GM23338 (cell line): Measurements from ENCODE around the gene HELT. TPM values are rescaled to one million over a fixed set of nuclear protein-coding genes. Genes with fewer than 3 reads are reported as not detected.
"Not testable (repeated sequence)": the region's sequence is repeated elsewhere in the genome, so short reads cannot be mapped to it uniquely, and the experiment has no call there.

ENCODE experiments used
- ATAC-seq: fragments of 200-7000 bp; cut with Tn5 transposase; 3 replicates; pipeline ENCODE4 v1.9.1; 2020
- DNase-seq: peaks from one replicate; pipeline ENCODE4 v3.0.0-alpha.2; 2015; ENCODE audit warnings: low spot score
- H2AFZ ChIP-seq: fragments of 200-600 bp; sonication (generic); 2 replicates; pipeline ENCODE4 v1.8.0; 2016; ENCODE audit warnings: antibody characterized with exemption, mild to moderate bottlenecking, moderate library complexity
- H3F3A ChIP-seq: fragments of 200-600 bp; sonication (generic); replicated peaks from 2 replicates; pipeline ENCODE4 v1.8.0; 2017; ENCODE audit warnings: antibody characterized with exemption, mixed run types, low read depth
- H3K27ac ChIP-seq: fragments of 200-600 bp; sonication (generic); 2 replicates; pipeline ENCODE4 v1.6.1; 2016; ENCODE audit warnings: low read depth
- H3K27me3 ChIP-seq: fragments of 200-600 bp; sonication (generic); 2 replicates; pipeline ENCODE4 v1.8.0; 2016; ENCODE audit warnings: mild to moderate bottlenecking, mixed run types, moderate library complexity; ENCODE audit not compliant: insufficient read depth
- H3K36me3 ChIP-seq: fragments of 200-600 bp; sonication (generic); 2 replicates; pipeline ENCODE4 v1.8.0; 2016; ENCODE audit warnings: mild to moderate bottlenecking; ENCODE audit not compliant: insufficient read depth
- H3K4me1 ChIP-seq: fragments of 200-600 bp; sonication (generic); 2 replicates; pipeline ENCODE4 v1.8.0; 2016; ENCODE audit warnings: mild to moderate bottlenecking, moderate library complexity; ENCODE audit not compliant: insufficient read depth
- H3K4me2 ChIP-seq: fragments of 200-600 bp; sonication (generic); 2 replicates; pipeline ENCODE4 v1.7.1; 2017; ENCODE audit warnings: mixed run types
- H3K4me3 ChIP-seq: fragments of 200-600 bp; sonication (generic); 2 replicates; pipeline ENCODE4 v1.6.1; 2016; ENCODE audit warnings: mixed run types
- H3K79me2 ChIP-seq: fragments of 200-600 bp; sonication (generic); replicated peaks from 2 replicates; pipeline ENCODE4 v1.8.0; 2017; ENCODE audit warnings: mild to moderate bottlenecking; ENCODE audit not compliant: insufficient read depth
- H3K9me2 ChIP-seq: fragments of 200-600 bp; sonication (generic); 2 replicates; pipeline ENCODE4 v1.8.0; 2017; ENCODE audit not compliant: insufficient read depth
- H4K20me1 ChIP-seq: fragments of 200-600 bp; sonication (generic); replicated peaks from 2 replicates; pipeline ENCODE4 v1.8.0; 2017; ENCODE audit warnings: mild to moderate bottlenecking; ENCODE audit not compliant: insufficient read depth
- H3K27ac Mint-ChIP-seq: 2 replicates; pipeline ENCODE4 v1.8.0; 2020; ENCODE audit warnings: inconsistent platforms, mild to moderate bottlenecking, moderate library complexity, mixed read lengths
- H3K27me3 Mint-ChIP-seq: 3 replicates; pipeline ENCODE4 v1.8.0; 2022; ENCODE audit warnings: low read depth, mild to moderate bottlenecking, moderate library complexity, mixed read lengths, inconsistent platforms; ENCODE audit not compliant: insufficient read depth, poor library complexity
- H3K36me3 Mint-ChIP-seq: 3 replicates; pipeline ENCODE4 v1.8.0; 2021; ENCODE audit warnings: low read depth, mild to moderate bottlenecking, inconsistent platforms, moderate library complexity, mixed read lengths
- H3K4me1 Mint-ChIP-seq: 3 replicates; pipeline ENCODE4 v1.8.0; 2020; ENCODE audit warnings: mild to moderate bottlenecking, inconsistent platforms, mixed read lengths
- H3K4me3 Mint-ChIP-seq: 3 replicates; pipeline ENCODE4 v1.8.0; 2021; ENCODE audit warnings: moderate library complexity, mild to moderate bottlenecking, inconsistent platforms, mixed read lengths
- H3K9me3 Mint-ChIP-seq: 3 replicates; pipeline ENCODE4 v1.8.0; 2020; ENCODE audit warnings: moderate library complexity, mild to moderate bottlenecking, inconsistent platforms, mixed read lengths
- EZH2phosphoT487 ChIP-seq: fragments of 200-600 bp; sonication (generic); IDR thresholded peaks from one replicate; pipeline ENCODE4 v1.8.1; 2018; ENCODE audit warnings: antibody characterized with exemption; ENCODE audit not compliant: unreplicated experiment
- JUNB ChIP-seq: IDR thresholded peaks from one replicate; pipeline ENCODE4 v1.6.1; 2016; ENCODE audit warnings: antibody characterized with exemption; ENCODE audit not compliant: unreplicated experiment
- NANOG ChIP-seq: IDR thresholded peaks from 2 replicates; pipeline ENCODE4 v1.6.1; 2016; ENCODE audit warnings: antibody characterized with exemption, borderline replicate concordance
- POLR2AphosphoS5 ChIP-seq: IDR thresholded peaks from 2 replicates; pipeline ENCODE4 v1.6.1; 2016; ENCODE audit warnings: antibody characterized with exemption, low read depth
- ZNF114 ChIP-seq: fragments of 250-450 bp; sonication (Bioruptor Pico); IDR thresholded peaks from 2 replicates; pipeline ENCODE4 v1.5.0; 2020; ENCODE audit warnings: mild to moderate bottlenecking, moderate library complexity
- ZNF331 ChIP-seq: fragments of 250-450 bp; sonication (Bioruptor Pico); IDR thresholded peaks from 2 replicates; pipeline ENCODE4 v1.5.0; 2020; ENCODE audit warnings: low read depth, mild to moderate bottlenecking, moderate library complexity
- polyA plus RNA-seq: library from polyadenylated mRNA; unstranded; fragments of >200 nt; fragmentation: Nextera tagmentation; extraction: Ambion mirVana; gene quantifications from 2 replicates; pipeline ENCODE4 v1.2.1, GENCODE V29; 2016
- total RNA-seq: library from RNA; depleted of rRNA; stranded (reverse); fragments of >200 nt; shearing (Covaris generic); gene quantifications from 2 replicates; pipeline ENCODE4 v1.2.3, GENCODE V29; 2014
- TF ChIP-seq, protein P1 (sequence below): IDR thresholded peaks from one replicate; pipeline ENCODE4 v1.6.1; 2018; ENCODE audit warnings: antibody characterized with exemption; ENCODE audit not compliant: unreplicated experiment
- TF ChIP-seq, protein P2 (sequence below): fragments of 250-450 bp; sonication (Bioruptor Pico); IDR thresholded peaks from 2 replicates; pipeline ENCODE4 v1.5.0; 2020; ENCODE audit warnings: mild to moderate bottlenecking, moderate library complexity

The HELT gene
- total and polyA plus RNA-seq, 2 experiments from 2014 or later, result not detected

DNA sequence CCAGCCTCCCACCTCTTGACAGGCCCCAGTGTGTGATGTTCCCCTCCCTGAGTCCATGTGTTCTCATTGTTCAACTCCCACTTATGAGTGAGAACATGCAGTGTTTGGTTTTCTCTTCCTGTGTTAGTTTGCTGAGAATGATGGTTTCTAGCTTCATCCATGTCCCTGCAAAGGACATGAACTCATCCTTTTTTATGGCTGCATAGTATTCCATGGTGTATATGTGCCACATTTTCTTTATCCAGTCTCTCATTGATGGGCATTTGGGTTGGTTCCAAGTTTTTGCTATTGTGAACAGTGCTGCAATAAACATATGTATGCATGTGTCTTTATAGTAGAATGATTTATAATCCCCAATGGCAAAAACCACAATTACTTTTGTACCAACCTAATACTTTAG, 20.6 kb upstream of the HELT start:
- H3K9me2 ChIP-seq, H3K4me3 Mint-ChIP-seq, DNase-seq, ATAC-seq, H3K27me3 ChIP-seq, H3K4me2 ChIP-seq, H2AFZ ChIP-seq, H3K27me3 Mint-ChIP-seq, H3K9me3 Mint-ChIP-seq, H3K79me2 ChIP-seq, H3K27ac Mint-ChIP-seq, H3K4me1 ChIP-seq, H3K4me3 ChIP-seq, H3K4me1 Mint-ChIP-seq, H3F3A ChIP-seq, H3K27ac ChIP-seq, H3K36me3 ChIP-seq, H4K20me1 ChIP-seq, H3K36me3 Mint-ChIP-seq: not testable (repeated sequence)

DNA sequence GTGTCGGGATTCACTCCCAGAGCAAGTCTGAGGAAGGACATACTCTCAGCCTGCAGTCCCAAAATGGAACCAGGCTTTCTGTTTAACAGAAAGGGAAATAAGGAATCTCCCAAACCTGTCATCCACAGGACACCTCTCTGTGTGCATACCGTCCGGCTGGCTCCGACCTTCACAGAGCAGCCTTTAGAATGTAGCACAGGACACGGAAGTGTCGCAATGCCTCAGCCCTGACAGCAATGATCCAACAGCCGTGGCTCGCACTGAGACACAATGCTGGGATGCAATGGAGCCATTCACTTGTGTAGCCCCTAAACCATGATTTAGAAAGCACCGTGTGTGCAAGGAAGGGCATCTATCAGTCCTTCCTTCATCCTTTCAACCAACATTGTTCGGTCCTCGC, 15.5 kb upstream of the HELT start:
- Histone ChIP-seq H2AFZ (no peak overlapping the region), H3K36me3 (no peaks in the 10 kb centered on the region), H3K27ac (no peak overlapping the region), H3K4me1 (peaks cover 3% of the 10 kb centered on the region; the same call in 1 of the 2 replicates), H3F3A (no peaks in the 10 kb centered on the region), H3K27me3 (peaks cover 27% of the 10 kb centered on the region), H3K4me3 (no peak overlapping the region), H4K20me1 (no peaks in the 10 kb centered on the region), H3K79me2 (no peaks in the 10 kb centered on the region), H3K9me2 (no peaks in the 10 kb centered on the region; the same call in 1 of the 2 replicates), H3K4me2 (no peak overlapping the region)
- ATAC-seq, result no peak
- no peaks in the 10 kb centered on the region for H3K9me3 Mint-ChIP-seq
- no peaks in the 10 kb centered on the region for H3K36me3 Mint-ChIP-seq
- TF ChIP-seq NANOG (no peak), JUNB (no peak), ZNF331 (CRISPR knock-in tag) (no peak), POLR2AphosphoS5 (no peak), EZH2phosphoT487 (no peak), ZNF114 (no peak)
- TF ChIP-seq, protein P1, sequence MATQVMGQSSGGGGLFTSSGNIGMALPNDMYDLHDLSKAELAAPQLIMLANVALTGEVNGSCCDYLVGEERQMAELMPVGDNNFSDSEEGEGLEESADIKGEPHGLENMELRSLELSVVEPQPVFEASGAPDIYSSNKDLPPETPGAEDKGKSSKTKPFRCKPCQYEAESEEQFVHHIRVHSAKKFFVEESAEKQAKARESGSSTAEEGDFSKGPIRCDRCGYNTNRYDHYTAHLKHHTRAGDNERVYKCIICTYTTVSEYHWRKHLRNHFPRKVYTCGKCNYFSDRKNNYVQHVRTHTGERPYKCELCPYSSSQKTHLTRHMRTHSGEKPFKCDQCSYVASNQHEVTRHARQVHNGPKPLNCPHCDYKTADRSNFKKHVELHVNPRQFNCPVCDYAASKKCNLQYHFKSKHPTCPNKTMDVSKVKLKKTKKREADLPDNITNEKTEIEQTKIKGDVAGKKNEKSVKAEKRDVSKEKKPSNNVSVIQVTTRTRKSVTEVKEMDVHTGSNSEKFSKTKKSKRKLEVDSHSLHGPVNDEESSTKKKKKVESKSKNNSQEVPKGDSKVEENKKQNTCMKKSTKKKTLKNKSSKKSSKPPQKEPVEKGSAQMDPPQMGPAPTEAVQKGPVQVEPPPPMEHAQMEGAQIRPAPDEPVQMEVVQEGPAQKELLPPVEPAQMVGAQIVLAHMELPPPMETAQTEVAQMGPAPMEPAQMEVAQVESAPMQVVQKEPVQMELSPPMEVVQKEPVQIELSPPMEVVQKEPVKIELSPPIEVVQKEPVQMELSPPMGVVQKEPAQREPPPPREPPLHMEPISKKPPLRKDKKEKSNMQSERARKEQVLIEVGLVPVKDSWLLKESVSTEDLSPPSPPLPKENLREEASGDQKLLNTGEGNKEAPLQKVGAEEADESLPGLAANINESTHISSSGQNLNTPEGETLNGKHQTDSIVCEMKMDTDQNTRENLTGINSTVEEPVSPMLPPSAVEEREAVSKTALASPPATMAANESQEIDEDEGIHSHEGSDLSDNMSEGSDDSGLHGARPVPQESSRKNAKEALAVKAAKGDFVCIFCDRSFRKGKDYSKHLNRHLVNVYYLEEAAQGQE, result no peak
- TF ChIP-seq, protein P2, sequence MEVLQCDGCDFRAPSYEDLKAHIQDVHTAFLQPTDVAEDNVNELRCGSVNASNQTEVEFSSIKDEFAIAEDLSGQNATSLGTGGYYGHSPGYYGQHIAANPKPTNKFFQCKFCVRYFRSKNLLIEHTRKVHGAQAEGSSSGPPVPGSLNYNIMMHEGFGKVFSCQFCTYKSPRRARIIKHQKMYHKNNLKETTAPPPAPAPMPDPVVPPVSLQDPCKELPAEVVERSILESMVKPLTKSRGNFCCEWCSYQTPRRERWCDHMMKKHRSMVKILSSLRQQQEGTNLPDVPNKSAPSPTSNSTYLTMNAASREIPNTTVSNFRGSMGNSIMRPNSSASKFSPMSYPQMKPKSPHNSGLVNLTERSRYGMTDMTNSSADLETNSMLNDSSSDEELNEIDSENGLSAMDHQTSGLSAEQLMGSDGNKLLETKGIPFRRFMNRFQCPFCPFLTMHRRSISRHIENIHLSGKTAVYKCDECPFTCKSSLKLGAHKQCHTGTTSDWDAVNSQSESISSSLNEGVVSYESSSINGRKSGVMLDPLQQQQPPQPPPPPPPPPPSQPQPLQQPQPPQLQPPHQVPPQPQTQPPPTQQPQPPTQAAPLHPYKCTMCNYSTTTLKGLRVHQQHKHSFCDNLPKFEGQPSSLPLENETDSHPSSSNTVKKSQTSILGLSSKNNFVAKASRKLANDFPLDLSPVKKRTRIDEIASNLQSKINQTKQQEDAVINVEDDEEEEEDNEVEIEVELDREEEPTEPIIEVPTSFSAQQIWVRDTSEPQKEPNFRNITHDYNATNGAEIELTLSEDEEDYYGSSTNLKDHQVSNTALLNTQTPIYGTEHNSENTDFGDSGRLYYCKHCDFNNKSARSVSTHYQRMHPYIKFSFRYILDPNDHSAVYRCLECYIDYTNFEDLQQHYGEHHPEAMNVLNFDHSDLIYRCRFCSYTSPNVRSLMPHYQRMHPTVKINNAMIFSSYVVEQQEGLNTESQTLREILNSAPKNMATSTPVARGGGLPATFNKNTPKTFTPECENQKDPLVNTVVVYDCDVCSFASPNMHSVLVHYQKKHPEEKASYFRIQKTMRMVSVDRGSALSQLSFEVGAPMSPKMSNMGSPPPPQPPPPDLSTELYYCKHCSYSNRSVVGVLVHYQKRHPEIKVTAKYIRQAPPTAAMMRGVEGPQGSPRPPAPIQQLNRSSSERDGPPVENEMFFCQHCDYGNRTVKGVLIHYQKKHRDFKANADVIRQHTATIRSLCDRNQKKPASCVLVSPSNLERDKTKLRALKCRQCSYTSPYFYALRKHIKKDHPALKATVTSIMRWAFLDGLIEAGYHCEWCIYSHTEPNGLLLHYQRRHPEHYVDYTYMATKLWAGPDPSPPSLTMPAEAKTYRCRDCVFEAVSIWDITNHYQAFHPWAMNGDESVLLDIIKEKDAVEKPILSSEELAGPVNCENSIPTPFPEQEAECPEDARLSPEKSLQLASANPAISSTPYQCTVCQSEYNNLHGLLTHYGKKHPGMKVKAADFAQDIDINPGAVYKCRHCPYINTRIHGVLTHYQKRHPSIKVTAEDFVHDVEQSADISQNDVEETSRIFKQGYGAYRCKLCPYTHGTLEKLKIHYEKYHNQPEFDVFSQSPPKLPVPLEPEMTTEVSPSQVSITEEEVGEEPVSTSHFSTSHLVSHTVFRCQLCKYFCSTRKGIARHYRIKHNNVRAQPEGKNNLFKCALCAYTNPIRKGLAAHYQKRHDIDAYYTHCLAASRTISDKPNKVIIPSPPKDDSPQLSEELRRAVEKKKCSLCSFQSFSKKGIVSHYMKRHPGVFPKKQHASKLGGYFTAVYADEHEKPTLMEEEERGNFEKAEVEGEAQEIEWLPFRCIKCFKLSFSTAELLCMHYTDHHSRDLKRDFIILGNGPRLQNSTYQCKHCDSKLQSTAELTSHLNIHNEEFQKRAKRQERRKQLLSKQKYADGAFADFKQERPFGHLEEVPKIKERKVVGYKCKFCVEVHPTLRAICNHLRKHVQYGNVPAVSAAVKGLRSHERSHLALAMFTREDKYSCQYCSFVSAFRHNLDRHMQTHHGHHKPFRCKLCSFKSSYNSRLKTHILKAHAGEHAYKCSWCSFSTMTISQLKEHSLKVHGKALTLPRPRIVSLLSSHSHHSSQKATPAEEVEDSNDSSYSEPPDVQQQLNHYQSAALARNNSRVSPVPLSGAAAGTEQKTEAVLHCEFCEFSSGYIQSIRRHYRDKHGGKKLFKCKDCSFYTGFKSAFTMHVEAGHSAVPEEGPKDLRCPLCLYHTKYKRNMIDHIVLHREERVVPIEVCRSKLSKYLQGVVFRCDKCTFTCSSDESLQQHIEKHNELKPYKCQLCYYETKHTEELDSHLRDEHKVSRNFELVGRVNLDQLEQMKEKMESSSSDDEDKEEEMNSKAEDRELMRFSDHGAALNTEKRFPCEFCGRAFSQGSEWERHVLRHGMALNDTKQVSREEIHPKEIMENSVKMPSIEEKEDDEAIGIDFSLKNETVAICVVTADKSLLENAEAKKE (CRISPR knock-in tag), result no peak
- DNase-seq, result no peak
- H3K4me1 Mint-ChIP-seq, result peaks cover 9% of the 10 kb centered on the region; the same call in 2 of the 3 replicates
- no peak overlapping the region for H3K4me3 Mint-ChIP-seq
- no peak overlapping the region for H3K27ac Mint-ChIP-seq
- H3K27me3 Mint-ChIP-seq, result peaks cover 27% of the 10 kb centered on the region
